Neural cell (in vitro differentiated cells): ENCODE data around the gene ZNF747. TPM values are rescaled to one million over a fixed set of nuclear protein-coding genes. Genes with fewer than 3 reads are reported as not detected.

Source experiments
- H2AFZ ChIP-seq: fragments of 200-600, 300-800 bp; sonication (generic), shearing (Covaris generic); 2 replicates; pipeline ENCODE4 v1.6.0; 2014; ENCODE audit warnings: low read depth, mild to moderate bottlenecking, antibody characterized with exemption, low read length, moderate library complexity
- H3F3A ChIP-seq: fragments of 200-600 bp; shearing (Covaris generic); 2 replicates; pipeline ENCODE4 v1.6.1; 2016; ENCODE audit warnings: mild to moderate bottlenecking, moderate library complexity, mixed read lengths, antibody characterized with exemption, low read length; ENCODE audit not compliant: insufficient read depth, poor library complexity, severe bottlenecking
- H3K27ac ChIP-seq: fragments of 200-600, 300-800 bp; sonication (generic), shearing (Covaris generic); 2 replicates; pipeline ENCODE4 v1.5.1; 2014; ENCODE audit warnings: mild to moderate bottlenecking, low read length, moderate library complexity
- H3K27me3 ChIP-seq: fragments of 300-800, 200-600 bp; sonication (generic), shearing (Covaris generic); 2 replicates; pipeline ENCODE4 v1.6.0; 2014; ENCODE audit warnings: mild to moderate bottlenecking, low read depth, low read length, moderate library complexity; ENCODE audit not compliant: insufficient read depth
- H3K36me3 ChIP-seq: fragments of 300-800, 200-600 bp; sonication (generic), shearing (Covaris generic); 2 replicates; pipeline ENCODE4 v1.5.1; 2014; ENCODE audit warnings: mild to moderate bottlenecking, antibody characterized with exemption, low read length, moderate library complexity; ENCODE audit not compliant: insufficient read depth
- H3K4me2 ChIP-seq: fragments of 300-800, 200-600 bp; sonication (generic), shearing (Covaris generic); 2 replicates; pipeline ENCODE4 v1.6.0; 2014; ENCODE audit warnings: mild to moderate bottlenecking, low read length
- H3K4me3 ChIP-seq: fragments of 300-800, 200-600 bp; sonication (generic), shearing (Covaris generic); 2 replicates; pipeline ENCODE4 v1.5.1; 2014; ENCODE audit warnings: mild to moderate bottlenecking, low read length, moderate library complexity
- H3K79me2 ChIP-seq: fragments of 200-600 bp; shearing (Covaris generic); replicated peaks from 2 replicates; pipeline ENCODE4 v1.6.0; 2014; ENCODE audit warnings: mild to moderate bottlenecking, low read length, moderate library complexity; ENCODE audit not compliant: insufficient read depth
- H3K9ac ChIP-seq: fragments of 300-800, 200-600 bp; sonication (generic), shearing (Covaris generic); 2 replicates; pipeline ENCODE4 v1.6.1; 2016; ENCODE audit warnings: mild to moderate bottlenecking, low read length, mixed read lengths
- H3K9me2 ChIP-seq: fragments of 200-600 bp; shearing (Covaris generic); 2 replicates; pipeline ENCODE4 v1.6.1; 2016; ENCODE audit warnings: mild to moderate bottlenecking, low read length, mixed read lengths; ENCODE audit not compliant: insufficient read depth
- H3K9me3 ChIP-seq: fragments of 200-600, 300-800 bp; sonication (generic), shearing (Covaris generic); 2 replicates; pipeline ENCODE4 v1.6.1; 2016; ENCODE audit warnings: mild to moderate bottlenecking, mixed run types, low read length, moderate library complexity, mixed read lengths
- H4K20me1 ChIP-seq: fragments of 200-600 bp; shearing (Covaris generic); 2 replicates; pipeline ENCODE4 v1.6.1; 2016; ENCODE audit warnings: mild to moderate bottlenecking, mixed run types; ENCODE audit not compliant: insufficient read depth
- CTCF ChIP-seq: fragments of 450-650 bp; IDR thresholded peaks from 2 replicates; pipeline ENCODE4 v1.5.1; 2014; ENCODE audit warnings: antibody characterized with exemption, mild to moderate bottlenecking, moderate library complexity; ENCODE audit not compliant: poor library complexity, severe bottlenecking
- EP300 ChIP-seq: fragments of 450-650 bp; conservative IDR thresholded peaks from 2 replicates; pipeline ENCODE4 v1.6.1; 2014; ENCODE audit warnings: antibody characterized with exemption, mild to moderate bottlenecking, moderate library complexity; ENCODE audit not compliant: poor library complexity, severe bottlenecking
- EZH2 ChIP-seq: fragments of 200-600, 300-800 bp; shearing (Covaris generic), sonication (generic); IDR thresholded peaks from 2 replicates; pipeline ENCODE4 v1.6.1; 2014; ENCODE audit warnings: antibody characterized with exemption, low read length, borderline replicate concordance, mild to moderate bottlenecking; ENCODE audit not compliant: insufficient read depth, poor library complexity, severe bottlenecking
- MXI1 ChIP-seq: fragments of 450-650 bp; conservative IDR thresholded peaks from 2 replicates; pipeline ENCODE4 v1.6.1; 2014; ENCODE audit warnings: antibody characterized with exemption, mild to moderate bottlenecking; ENCODE audit not compliant: poor library complexity, severe bottlenecking
- POLR2AphosphoS5 ChIP-seq: IDR thresholded peaks from 2 replicates; pipeline ENCODE4 v1.6.1; 2012
- RAD21 ChIP-seq: fragments of 450-650 bp; conservative IDR thresholded peaks from 2 replicates; pipeline ENCODE4 v1.6.1; 2014; ENCODE audit warnings: antibody characterized with exemption, mild to moderate bottlenecking, moderate library complexity
- SMC3 ChIP-seq: fragments of 450-650 bp; conservative IDR thresholded peaks from 2 replicates; pipeline ENCODE4 v1.6.1; 2014; ENCODE audit warnings: antibody characterized with exemption, mild to moderate bottlenecking, moderate library complexity; ENCODE audit not compliant: poor library complexity
- TAF1 ChIP-seq: IDR thresholded peaks from 2 replicates; pipeline ENCODE4 v1.6.1; 2012; ENCODE audit warnings: low read depth
- polyA plus RNA-seq: library from polyadenylated mRNA; depleted of rRNA; stranded (reverse); fragments of >200 nt; gene quantifications from 2 replicates; pipeline ENCODE4 v1.2.3, GENCODE V29; 2014
- TF ChIP-seq, protein P1 (sequence below): IDR thresholded peaks from 2 replicates; pipeline ENCODE4 v1.6.1; 2012; ENCODE audit warnings: borderline replicate concordance

Gene ZNF747
- polyA plus RNA-seq, 1 donor from 2014 or later: 5.7 TPM

DNA sequence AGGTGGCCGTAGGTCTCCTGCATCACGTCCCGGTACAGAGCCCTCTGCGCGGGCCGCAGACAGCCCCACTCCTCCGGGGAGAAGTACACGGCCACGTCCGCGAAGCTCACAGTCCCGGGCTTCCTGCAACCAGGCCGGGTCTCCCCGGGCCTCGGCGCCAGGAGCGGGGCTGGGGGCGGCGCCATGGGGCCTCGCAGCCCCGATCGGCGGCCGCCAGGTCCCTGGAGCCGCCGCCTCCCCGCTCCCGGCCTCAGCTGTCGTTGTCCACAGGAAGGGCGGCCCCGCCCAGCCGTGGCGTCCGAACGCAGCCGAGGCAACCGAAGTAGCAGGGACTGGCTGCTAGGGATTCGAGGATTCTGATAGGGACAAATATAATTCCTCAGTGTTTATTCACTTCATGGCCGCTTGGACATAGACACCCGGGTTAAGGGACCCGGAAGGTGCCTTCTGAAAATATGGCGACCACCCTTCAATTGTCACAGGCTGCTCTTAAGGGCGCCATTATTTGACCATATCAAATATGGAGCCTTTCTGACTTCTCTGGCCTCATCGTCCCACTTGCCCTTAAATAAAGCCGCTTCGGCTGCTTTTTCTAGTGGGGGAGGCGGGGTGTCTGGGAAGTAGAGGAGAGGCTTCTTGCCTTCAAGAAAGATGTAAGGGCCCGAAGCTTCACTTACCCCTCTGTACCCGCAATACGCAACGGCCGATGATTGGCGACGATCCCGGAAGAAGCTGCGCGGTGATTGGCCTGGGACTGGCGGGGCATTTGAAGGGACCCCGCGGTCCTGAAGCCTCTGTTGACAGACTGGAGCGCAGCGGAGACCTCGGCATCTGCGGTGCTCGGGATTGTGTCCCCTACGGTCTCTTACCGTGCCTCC, 37.0 kb upstream of the ZNF747 start, which contains the start of gene ZNF688:
ZNF688 (minus strand) TSS at position 270 of the 878 bp plus-strand sequence; CDS start at position 185, 85 bp downstream.
- no peaks in the 10 kb centered on the region for H4K20me1 ChIP-seq
- H3K4me3 ChIP-seq: peak within 1 kb of the TSS; percentile 79
- H3K4me2 ChIP-seq: peak within 1 kb of the TSS; percentile 96
- H3K9me2 ChIP-seq: no peaks in the 10 kb centered on the region
- peak within 1 kb of the TSS; percentile 96 for H3K9ac ChIP-seq
- peak within 1 kb of the TSS; percentile 98 for H3K27ac ChIP-seq
- H3K9me3 ChIP-seq: no peaks in the 10 kb centered on the region
- H3F3A ChIP-seq: peaks cover 7% of the 10 kb centered on the region
- no peaks in the 10 kb centered on the region for H3K79me2 ChIP-seq
- TF ChIP-seq EZH2 (no peak), SMC3 (peak; percentile 49), TAF1 (peak; percentile 71), MXI1 (peak; percentile 99), CTCF (no peak), POLR2AphosphoS5 (peak; percentile 28), EP300 (peak; percentile 54), RAD21 (peak; percentile 37)
- TF ChIP-seq, protein P1, sequence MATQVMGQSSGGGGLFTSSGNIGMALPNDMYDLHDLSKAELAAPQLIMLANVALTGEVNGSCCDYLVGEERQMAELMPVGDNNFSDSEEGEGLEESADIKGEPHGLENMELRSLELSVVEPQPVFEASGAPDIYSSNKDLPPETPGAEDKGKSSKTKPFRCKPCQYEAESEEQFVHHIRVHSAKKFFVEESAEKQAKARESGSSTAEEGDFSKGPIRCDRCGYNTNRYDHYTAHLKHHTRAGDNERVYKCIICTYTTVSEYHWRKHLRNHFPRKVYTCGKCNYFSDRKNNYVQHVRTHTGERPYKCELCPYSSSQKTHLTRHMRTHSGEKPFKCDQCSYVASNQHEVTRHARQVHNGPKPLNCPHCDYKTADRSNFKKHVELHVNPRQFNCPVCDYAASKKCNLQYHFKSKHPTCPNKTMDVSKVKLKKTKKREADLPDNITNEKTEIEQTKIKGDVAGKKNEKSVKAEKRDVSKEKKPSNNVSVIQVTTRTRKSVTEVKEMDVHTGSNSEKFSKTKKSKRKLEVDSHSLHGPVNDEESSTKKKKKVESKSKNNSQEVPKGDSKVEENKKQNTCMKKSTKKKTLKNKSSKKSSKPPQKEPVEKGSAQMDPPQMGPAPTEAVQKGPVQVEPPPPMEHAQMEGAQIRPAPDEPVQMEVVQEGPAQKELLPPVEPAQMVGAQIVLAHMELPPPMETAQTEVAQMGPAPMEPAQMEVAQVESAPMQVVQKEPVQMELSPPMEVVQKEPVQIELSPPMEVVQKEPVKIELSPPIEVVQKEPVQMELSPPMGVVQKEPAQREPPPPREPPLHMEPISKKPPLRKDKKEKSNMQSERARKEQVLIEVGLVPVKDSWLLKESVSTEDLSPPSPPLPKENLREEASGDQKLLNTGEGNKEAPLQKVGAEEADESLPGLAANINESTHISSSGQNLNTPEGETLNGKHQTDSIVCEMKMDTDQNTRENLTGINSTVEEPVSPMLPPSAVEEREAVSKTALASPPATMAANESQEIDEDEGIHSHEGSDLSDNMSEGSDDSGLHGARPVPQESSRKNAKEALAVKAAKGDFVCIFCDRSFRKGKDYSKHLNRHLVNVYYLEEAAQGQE: peak; percentile 34
- no peaks in the 10 kb centered on the region for H3K36me3 ChIP-seq
- no peaks in the 10 kb centered on the region for H3K27me3 ChIP-seq
- H2AFZ ChIP-seq: peak within 1 kb of the TSS; percentile 68

- Histone ChIP-seq H3K27ac (peak overlapping the region; percentile 98), H2AFZ (peak overlapping the region; percentile 68), H3K4me2 (peak overlapping the region; percentile 96), H3K79me2 (no peaks in the 10 kb centered on the region), H3K27me3 (no peaks in the 10 kb centered on the region), H3K9me3 (no peaks in the 10 kb centered on the region), H3K36me3 (no peaks in the 10 kb centered on the region), H3K4me3 (peak overlapping the region; percentile 79), H4K20me1 (no peaks in the 10 kb centered on the region), H3F3A (peaks cover 7% of the 10 kb centered on the region), H3K9ac (peak overlapping the region; percentile 96), H3K9me2 (no peaks in the 10 kb centered on the region)
- TF ChIP-seq POLR2AphosphoS5: no peak
- TF ChIP-seq, protein P1: no peak
Observed at GRCh38 chr16:30570636-30571444, 36.2 kb upstream of the ZNF747 start.
